GM19035 (cell line): Measurements from ENCODE around the gene ZNF850.

ENCODE experiments used
- ATAC-seq: cut with Tn5 transposase; IDR thresholded peaks from one replicate; pipeline ENCODE4 v1.9.1; 2021; ENCODE audit not compliant: unreplicated experiment

The ZNF850 gene

GRCh38 chr19:36707134-36707533, 65.5 kb downstream of the ZNF850 start:
- no peak for ATAC-seq

GRCh38 chr19:36688058-36688457, 84.5 kb downstream of the ZNF850 start:
- ATAC-seq = no peak

GRCh38 chr19:36687214-36688056, 85.2 kb downstream of the ZNF850 start, which contains the start of gene ZNF567:
Gene ZNF567, plus strand, starts transcription at chr19:36687612. Its CDS starts 7,256 bp downstream, at chr19:36694868.
- peak; percentile 90 for ATAC-seq

- ATAC-seq = no peak
Observed at GRCh38 chr19:36686365-36687213, 86.0 kb downstream of the ZNF850 start.

GRCh38 chr19:36685835-36686234, 86.8 kb downstream of the ZNF850 start:
- no peak for ATAC-seq

GRCh38 chr19:36679455-36679854, 93.2 kb downstream of the ZNF850 start:
- ATAC-seq = no peak

- ATAC-seq = no peak
Observed at GRCh38 chr19:36674201-36674600, 98.4 kb downstream of the ZNF850 start.

GRCh38 chr19:36672368-36672767, 100.2 kb downstream of the ZNF850 start:
- no peak for ATAC-seq

- no peak for ATAC-seq
Observed at GRCh38 chr19:36668646-36669045, 104.0 kb downstream of the ZNF850 start.

- ATAC-seq = no peak
Observed at GRCh38 chr19:36665832-36666231, 106.8 kb downstream of the ZNF850 start.
